CD4-positive, alpha-beta T cell treated with Interferon gamma for 1 hour (primary cell): ENCODE measurements around the gene PRKAR2A.
A peak's percentile ranks its signal among the peaks of the same experiment; 100 is the strongest.
"Not testable (repeated sequence)": the region's sequence is repeated elsewhere in the genome, so short reads cannot be mapped to it uniquely, and the experiment has no call there.

ENCODE experiments used
- DNase-seq: peaks from one replicate; pipeline ENCODE4 v3.0.0-alpha.2; 2020

Gene PRKAR2A

DNA sequence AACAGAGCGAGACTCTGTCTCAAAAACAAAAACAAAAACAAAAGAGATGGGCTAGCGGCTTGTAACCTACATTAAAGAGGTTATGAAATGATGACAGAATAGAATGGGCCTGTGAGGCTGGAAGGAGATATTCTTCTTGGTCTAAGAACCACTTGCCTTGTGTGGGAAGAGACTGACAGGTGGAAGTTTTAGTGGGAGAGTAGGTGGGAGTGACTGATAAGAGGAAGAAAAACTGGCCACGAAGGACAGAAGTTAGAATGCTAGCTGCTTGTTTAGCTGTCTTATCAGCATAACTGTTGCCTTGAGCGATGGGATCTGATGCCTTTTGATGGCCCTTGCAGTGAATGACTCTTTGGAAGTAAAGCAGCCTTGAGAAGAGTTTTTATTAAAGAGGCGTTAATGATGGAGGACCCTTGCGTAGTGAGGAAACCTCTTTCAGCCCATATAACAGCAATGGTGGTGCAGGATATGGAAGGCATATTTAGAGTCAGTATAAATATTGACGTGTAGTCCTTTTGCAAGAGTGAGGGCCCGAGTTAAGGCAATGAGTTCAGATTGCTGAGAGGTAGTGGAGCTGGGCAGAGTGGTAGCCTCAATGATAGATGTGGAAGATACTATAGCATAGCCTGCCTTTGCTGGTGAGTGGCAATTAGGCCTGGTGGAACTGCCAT is 122.4 kb downstream of the PRKAR2A start:
- not testable (repeated sequence) for DNase-seq

DNA sequence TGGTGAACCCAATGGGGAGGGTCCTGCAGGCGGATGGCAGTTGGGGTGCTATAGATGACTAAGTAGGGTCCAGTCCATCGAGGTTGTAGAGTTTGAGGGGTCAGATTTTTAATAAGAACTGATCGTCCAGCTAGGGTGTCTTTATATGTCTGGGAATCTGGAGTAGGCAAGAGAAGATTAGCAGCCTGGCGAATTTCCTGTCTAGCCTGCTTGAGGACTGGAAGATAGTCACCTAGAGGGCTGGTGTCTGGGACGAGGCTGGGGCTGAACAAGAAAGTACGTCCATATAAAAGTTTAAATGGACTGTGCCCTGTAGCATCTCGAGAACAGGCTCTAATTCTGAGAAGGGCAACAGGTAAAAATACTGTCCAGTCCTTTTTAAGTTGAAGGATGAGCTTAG is 123.9 kb downstream of the PRKAR2A start:
- no peak for DNase-seq

DNA sequence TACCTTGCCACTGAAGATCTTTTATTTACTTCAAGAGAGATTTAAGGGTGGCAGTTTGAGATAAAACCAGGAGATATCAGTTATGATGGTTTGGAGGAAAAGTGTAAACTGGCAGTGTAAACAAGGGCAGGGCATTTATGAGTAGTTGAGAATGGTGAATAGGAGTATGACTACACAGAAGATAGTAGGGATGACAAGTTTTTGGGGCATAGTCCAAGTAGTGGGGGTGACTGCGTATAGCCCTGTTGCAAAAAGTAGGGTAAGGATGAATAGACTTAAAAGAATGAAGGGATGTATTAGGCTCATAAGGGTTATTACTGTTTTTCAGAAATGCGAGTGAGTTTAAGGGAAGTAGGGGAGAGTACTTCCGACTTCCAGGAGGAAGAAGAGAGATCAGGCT is 124.4 kb downstream of the PRKAR2A start:
- DNase-seq = not testable (repeated sequence)

DNA sequence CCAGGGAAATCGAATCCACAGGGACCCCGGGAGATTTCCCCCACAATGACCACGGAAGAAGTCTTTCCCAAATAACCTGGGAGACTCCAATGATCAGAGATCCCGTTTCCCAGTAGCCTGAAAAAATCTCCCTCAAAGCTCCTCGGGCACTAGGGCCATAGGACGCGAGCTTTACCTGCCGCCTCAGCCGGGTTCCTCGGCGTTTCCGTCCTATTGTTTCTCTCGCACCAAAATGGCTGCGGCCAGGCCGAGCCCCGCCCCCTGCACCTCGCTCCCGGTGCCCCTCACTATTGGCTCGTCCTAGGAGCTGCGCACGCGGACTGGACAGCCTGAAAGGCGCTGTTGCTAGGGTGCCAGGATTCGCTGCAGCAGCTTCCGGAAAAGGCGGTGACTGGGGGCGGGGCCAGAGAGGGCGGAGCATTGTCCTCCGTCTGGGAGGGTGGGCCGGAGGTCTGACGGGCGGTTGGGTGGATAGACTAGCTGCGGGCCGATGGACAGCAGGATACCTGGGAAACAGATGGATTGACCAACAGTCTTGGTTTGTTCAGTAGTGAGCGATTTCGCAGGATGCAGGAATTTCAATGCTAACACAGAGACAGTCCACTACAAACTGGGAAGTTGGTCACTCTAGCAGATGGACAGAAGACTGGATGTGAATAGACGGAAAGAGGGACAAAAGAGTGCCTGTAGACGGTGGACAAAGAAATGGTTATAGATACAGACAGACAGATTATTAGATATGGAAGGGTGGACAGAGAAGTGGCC is 130.5 kb downstream of the PRKAR2A start, which contains the start of gene IP6K2:
Gene IP6K2, minus strand, starts transcription at position 240 of the 765 bp plus-strand sequence. CDS start 21,930 bp downstream, outside the sequence.
- peak; percentile 98 for DNase-seq

DNA sequence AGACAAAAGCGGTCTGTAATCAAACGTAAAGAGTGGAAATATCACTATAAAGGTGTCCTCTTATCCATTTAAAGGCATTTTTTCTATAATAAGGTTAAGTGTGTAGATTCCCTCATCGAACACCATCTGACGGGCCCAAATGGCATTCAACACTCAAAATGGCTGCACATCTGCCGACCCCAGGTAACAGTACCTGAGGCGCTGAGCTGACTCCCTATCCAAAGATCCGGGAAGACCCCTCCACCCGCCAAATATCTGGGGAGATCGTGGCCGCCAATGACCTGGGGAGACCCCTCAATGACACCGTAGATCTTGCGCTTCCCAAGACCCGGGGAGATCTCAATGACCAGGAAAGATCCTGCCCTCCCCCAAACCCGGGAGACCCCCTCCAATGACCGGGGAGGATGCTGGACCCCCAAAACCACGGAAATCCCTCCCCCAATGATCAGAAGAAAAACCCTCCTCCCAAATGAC is 131.1 kb downstream of the PRKAR2A start:
- peak; percentile 7 for DNase-seq

DNA sequence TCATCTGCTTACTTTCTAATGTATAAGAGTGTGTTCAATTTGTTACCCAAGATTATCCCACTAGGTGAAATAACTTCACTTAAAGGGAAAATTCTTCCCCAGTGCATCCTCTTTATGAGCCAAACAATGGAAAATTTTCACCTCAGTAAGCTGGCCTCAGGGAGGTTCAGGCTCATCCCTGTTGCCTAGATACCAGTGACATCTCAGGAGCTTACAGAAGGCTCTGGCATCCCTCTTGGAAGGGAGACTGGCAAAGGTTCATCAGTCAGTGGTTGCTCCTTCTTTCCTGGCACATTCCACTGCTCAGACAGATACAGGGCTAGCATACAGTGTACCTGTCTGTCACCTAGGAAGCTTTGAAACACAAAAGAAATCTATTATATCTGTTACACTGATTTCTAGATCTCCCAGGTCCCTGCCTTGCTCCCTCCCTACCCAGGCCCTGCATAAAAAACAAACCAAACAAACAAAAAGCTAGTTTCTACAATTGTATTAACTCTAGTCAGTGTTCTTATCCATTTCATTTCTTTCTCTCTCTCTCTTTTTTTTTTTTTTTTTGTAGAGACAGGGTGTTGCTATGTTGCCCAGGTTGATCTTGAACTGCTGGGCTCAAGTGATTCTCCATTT is 132.4 kb downstream of the PRKAR2A start:
- no peak for DNase-seq

DNA sequence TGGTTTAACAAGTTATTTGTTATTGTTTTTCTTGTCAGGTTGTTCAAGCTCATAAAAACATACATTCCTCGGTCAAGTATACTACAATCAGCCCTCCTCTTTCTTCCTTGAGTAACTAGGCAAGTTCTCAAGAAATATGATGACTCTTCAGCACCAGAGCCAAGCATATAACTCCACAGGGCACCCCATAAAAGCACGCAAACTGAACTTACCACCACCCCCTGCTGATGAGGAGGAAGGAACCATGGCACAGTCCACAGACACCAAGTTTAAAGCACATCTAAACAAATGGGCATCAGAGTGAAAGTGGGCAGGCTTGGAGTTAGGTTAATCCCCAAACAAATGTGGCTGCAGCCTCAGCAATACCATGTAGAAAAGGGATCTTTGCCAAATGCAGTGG is 135.9 kb downstream of the PRKAR2A start:
- no peak for DNase-seq

DNA sequence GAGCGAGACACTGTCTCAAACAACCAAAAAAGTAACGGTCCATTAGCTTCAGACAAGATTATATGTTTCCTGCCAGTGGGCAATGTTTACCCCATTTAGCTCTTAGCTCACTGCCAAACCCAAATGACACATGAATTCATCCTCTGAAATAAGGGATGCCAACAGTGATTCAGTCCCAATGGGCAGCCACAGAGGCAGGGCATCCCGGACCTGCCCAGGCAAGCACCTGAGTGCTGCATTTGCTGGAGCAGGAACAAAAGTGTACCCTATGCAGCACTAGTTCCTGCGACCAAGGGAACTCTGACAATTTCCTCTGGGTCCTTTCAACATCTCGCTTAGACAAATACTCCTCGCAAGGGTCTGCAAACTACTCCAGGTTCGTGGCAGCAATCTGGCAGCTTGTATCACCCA is 138.6 kb downstream of the PRKAR2A start:
- no peak for DNase-seq

DNA sequence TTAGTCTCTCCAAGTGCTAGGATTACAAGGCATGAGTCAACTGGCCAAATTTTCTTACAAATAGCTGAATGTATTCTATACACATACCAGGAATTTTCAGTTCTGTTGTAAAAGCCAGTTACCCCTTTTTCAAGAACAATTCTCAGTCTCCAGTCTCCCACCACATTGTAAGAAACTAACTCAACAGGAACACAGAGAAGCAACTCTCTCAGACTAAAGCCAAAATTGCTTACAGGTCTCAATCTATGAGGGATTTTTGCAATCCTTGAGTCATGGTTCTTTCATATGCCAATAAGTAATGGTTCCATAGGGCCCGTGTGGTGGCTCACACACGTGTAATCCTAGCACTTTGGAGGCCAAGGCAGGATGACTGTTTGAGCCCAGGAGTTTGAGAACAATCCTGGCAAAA is 139.2 kb downstream of the PRKAR2A start:
- DNase-seq = no peak

DNA sequence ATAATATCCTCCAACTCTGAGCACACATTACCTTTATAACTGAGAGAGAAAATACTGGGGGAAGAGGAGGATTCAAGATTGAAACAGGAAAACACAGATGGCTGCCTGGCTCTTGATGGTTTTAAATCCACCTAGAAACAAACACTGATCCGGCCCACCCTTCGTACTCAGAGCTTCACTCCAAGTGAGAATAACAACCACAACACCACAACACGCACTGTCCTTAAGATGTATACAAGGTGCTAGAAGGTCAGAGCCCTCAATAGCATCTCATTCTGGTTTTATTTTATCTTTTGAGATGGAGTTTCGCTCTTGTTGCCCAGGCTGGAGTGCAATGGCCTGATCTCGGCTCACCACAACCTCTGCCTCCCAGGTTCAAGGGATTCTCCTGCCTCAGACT is 140.5 kb downstream of the PRKAR2A start:
- DNase-seq = no peak

DNA sequence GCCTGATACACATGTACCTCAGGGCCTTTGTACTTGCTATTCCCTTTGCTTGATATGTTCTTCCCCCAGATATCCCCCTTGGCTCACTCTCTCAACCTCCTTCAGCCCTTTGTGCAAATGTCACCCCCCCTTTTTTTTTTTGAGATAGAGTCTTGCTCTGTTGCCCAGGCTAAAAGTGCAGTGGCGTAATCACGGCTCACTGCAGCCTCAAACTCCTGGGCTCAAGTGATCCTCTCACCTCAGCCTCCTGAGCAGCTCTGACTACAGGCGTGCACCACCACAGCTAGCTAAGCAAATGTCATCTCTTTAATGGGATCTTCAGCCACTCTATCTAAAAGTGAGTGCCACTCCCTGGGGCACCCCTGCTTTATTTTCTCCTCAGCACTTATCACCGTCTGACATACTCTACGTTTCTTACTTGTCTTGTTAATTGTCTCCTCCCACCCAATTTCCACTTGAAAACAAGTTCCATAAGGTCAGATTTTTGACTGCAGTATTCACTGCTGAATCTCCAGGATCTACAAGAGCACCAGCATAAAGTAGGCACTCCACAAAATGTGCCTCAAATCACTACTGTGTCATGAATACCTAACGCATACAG is 145.3 kb downstream of the PRKAR2A start:
- DNase-seq = no peak

DNA sequence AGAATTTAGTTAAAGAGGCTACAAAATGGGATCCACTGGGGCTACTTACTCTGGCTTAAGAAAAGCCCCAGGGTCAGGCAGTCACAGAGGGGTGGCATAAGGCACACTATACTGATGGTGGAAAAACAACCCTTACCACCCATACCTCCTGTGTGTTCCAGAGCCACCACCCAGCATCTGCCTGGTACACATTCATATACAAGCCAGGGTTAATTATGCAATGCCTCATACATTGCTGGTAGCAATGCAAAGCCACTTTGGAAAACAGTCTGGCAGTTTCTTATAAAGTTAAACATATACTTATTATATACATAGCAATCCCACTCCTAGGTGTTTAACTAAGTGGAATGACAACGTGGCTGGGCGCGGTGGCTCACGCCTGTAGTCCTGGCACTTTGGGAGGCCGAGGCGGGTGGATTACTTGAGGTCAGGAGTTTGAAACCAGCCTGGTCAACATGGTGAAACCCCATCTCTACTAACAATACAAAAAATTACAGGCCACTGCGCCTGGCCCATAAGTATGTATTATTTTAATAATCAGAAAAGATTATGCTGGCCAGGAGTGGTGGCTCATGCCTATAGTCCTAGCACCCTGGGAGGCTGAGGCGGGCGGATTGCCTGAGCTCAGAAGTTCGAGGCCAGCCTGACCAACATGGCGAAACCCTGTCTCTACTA is 146.8 kb downstream of the PRKAR2A start:
- no peak for DNase-seq

DNA sequence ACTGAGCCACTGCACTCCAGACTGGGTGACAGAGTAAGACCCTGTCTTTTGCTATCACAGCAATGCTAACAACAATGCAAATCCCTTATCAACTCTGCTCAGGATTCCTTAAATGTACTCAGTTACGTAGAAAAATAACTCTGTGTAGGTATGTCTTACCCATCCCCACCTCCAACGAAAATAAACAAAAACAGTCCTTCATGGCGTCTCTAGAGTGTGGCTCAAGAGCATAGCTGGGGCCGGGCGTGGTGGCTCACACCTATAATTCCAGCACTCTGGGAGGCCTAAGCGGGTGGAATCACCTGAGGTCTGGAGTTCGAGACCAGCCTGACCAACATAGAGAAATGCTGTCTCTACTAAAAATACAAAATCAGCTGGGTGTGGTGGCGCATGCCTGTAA is 148.8 kb downstream of the PRKAR2A start:
- no peak for DNase-seq

DNA sequence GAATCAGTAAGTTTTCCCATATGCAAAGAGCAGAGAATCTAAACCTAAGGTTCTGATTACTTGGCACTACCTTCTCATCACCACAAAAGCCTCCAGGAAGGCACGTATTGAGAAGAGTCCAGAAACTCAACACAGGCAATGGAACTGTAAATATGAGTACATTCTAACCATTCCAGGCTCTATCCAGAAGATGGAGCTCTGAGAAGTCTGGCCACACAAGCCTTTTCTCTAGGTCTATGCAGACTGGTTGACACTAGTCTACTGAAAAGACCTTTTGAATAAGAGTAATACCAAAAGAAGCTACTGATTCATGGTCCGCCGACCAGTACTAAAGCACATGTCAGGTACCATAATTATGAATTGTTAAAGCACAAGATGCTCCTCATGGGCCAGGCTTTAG is 149.7 kb downstream of the PRKAR2A start:
- no peak for DNase-seq

DNA sequence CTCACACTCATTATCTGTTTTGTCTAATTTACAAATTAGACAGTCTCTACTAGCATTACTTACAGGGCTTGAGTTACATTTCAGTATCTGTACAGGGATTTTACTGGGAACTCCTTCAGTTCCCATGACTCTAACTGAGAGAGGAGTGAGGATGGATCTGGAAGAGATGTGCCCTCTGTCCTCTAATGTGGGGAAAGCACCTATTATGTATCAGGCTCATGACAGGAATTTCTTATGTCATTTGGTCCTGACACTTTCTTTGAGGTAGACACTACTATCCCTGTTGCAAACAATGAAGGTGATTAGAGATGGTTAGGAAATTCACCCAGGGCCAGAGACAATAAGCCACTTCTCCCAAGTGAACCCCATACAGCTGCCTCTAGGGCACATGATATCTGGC is 151.1 kb downstream of the PRKAR2A start:
- no peak for DNase-seq
